ENCODE data around the gene AGBL4. TPM values are rescaled to one million over a fixed set of nuclear protein-coding genes. Genes with fewer than 3 reads are reported as not detected.

AGBL4 gene
- total RNA-seq, 2 donors from 2014 or later: not detected

- H3K27me3 Mint-ChIP-seq: no peaks in the 10 kb centered on the region
- no peak overlapping the region for H3K27ac Mint-ChIP-seq
- no peaks in the 10 kb centered on the region for H3K4me1 Mint-ChIP-seq
- H3K9me3 ChIP-seq (ENCODE audit: control insufficient read depth, low read length, poor library complexity, severe bottlenecking): no peaks in the 10 kb centered on the region
- DNase-seq: no peak
- no peak for ATAC-seq
- H3K36me3 Mint-ChIP-seq (ENCODE audit: low read depth): no peaks in the 10 kb centered on the region
- no peak overlapping the region for H3K4me3 Mint-ChIP-seq
Observed at GRCh38 chr1:49630156-49630555, 393.6 kb downstream of the AGBL4 start.

GRCh38 chr1:49627781-49628180, 396.0 kb downstream of the AGBL4 start:
- no peaks in the 10 kb centered on the region for H3K27me3 Mint-ChIP-seq
- ATAC-seq: no peak

GRCh38 chr1:49626472-49626871, 397.3 kb downstream of the AGBL4 start:
- no peak for ATAC-seq
- no peak for DNase-seq

More at GRCh38 chr1:49627781-49628180, 396.0 kb downstream of the AGBL4 start:
- Mint-ChIP-seq H3K27ac (no peak overlapping the region), H3K36me3 (ENCODE audit: low read depth) (no peaks in the 10 kb centered on the region), H3K4me3 (no peak overlapping the region), H3K4me1 (no peaks in the 10 kb centered on the region)
- H3K9me3 ChIP-seq (ENCODE audit: control insufficient read depth, low read length, poor library complexity, severe bottlenecking): no peaks in the 10 kb centered on the region
- DNase-seq: no peak

GRCh38 chr1:49622877-49623276, 400.9 kb downstream of the AGBL4 start:
- ATAC-seq: no peak
- Mint-ChIP-seq H3K4me3 (no peak overlapping the region), H3K4me1 (no peaks in the 10 kb centered on the region), H3K36me3 (ENCODE audit: low read depth) (no peaks in the 10 kb centered on the region), H3K27ac (no peak overlapping the region), H3K27me3 (no peaks in the 10 kb centered on the region)
- no peak for DNase-seq
- H3K9me3 ChIP-seq (ENCODE audit: control insufficient read depth, low read length, poor library complexity, severe bottlenecking): no peaks in the 10 kb centered on the region

More at GRCh38 chr1:49626472-49626871, 397.3 kb downstream of the AGBL4 start:
- H3K36me3 Mint-ChIP-seq (ENCODE audit: low read depth): no peaks in the 10 kb centered on the region
- no peak overlapping the region for H3K4me3 Mint-ChIP-seq
- no peaks in the 10 kb centered on the region for H3K9me3 ChIP-seq (ENCODE audit: control insufficient read depth, low read length, poor library complexity, severe bottlenecking)
- H3K4me1 Mint-ChIP-seq: no peaks in the 10 kb centered on the region
- no peaks in the 10 kb centered on the region for H3K27me3 Mint-ChIP-seq
- no peak overlapping the region for H3K27ac Mint-ChIP-seq

- ATAC-seq (no peak), DNase-seq (no peak)
- no peaks in the 10 kb centered on the region for H3K36me3 Mint-ChIP-seq (ENCODE audit: low read depth)
- no peaks in the 10 kb centered on the region for H3K9me3 ChIP-seq (ENCODE audit: control insufficient read depth, low read length, poor library complexity, severe bottlenecking)
- H3K4me1 Mint-ChIP-seq: no peaks in the 10 kb centered on the region
- no peaks in the 10 kb centered on the region for H3K27me3 Mint-ChIP-seq
- H3K27ac Mint-ChIP-seq: no peak overlapping the region
- H3K4me3 Mint-ChIP-seq: no peak overlapping the region
Observed at GRCh38 chr1:49606082-49606481, 417.7 kb downstream of the AGBL4 start.

- Mint-ChIP-seq H3K4me3 (no peak overlapping the region), H3K4me1 (no peaks in the 10 kb centered on the region), H3K27ac (no peak overlapping the region), H3K27me3 (no peaks in the 10 kb centered on the region), H3K36me3 (ENCODE audit: low read depth) (no peaks in the 10 kb centered on the region)
- DNase-seq: no peak
- no peaks in the 10 kb centered on the region for H3K9me3 ChIP-seq (ENCODE audit: control insufficient read depth, low read length, poor library complexity, severe bottlenecking)
- ATAC-seq: no peak
Observed at GRCh38 chr1:49597436-49597835, 426.3 kb downstream of the AGBL4 start.

- ATAC-seq (no peak), DNase-seq (no peak)
- H3K27me3 Mint-ChIP-seq: no peaks in the 10 kb centered on the region
- no peaks in the 10 kb centered on the region for H3K4me1 Mint-ChIP-seq
- no peak overlapping the region for H3K27ac Mint-ChIP-seq
- H3K36me3 Mint-ChIP-seq (ENCODE audit: low read depth): no peaks in the 10 kb centered on the region
- H3K9me3 ChIP-seq (ENCODE audit: control insufficient read depth, low read length, poor library complexity, severe bottlenecking): no peaks in the 10 kb centered on the region
- no peak overlapping the region for H3K4me3 Mint-ChIP-seq
Observed at GRCh38 chr1:49576327-49576901, 447.3 kb downstream of the AGBL4 start.

- Mint-ChIP-seq H3K36me3 (ENCODE audit: low read depth) (no peaks in the 10 kb centered on the region), H3K4me3 (no peak overlapping the region), H3K4me1 (no peaks in the 10 kb centered on the region), H3K27ac (no peak overlapping the region), H3K27me3 (no peaks in the 10 kb centered on the region)
- H3K9me3 ChIP-seq (ENCODE audit: control insufficient read depth, low read length, poor library complexity, severe bottlenecking): no peaks in the 10 kb centered on the region
- ATAC-seq (no peak), DNase-seq (no peak)
Observed at GRCh38 chr1:49556676-49557234, 467.0 kb downstream of the AGBL4 start.

- H3K36me3 Mint-ChIP-seq (ENCODE audit: low read depth): no peaks in the 10 kb centered on the region
- H3K4me1 Mint-ChIP-seq: no peaks in the 10 kb centered on the region
- no peaks in the 10 kb centered on the region for H3K27me3 Mint-ChIP-seq
- no peak for DNase-seq
- H3K9me3 ChIP-seq (ENCODE audit: control insufficient read depth, low read length, poor library complexity, severe bottlenecking): no peaks in the 10 kb centered on the region
- H3K27ac Mint-ChIP-seq: no peak overlapping the region
- no peak for ATAC-seq
- H3K4me3 Mint-ChIP-seq: no peak overlapping the region
Observed at GRCh38 chr1:49552101-49552500, 471.7 kb downstream of the AGBL4 start.

- no peaks in the 10 kb centered on the region for H3K36me3 Mint-ChIP-seq (ENCODE audit: low read depth)
- no peak overlapping the region for H3K27ac Mint-ChIP-seq
- no peaks in the 10 kb centered on the region for H3K4me1 Mint-ChIP-seq
- DNase-seq (no peak), ATAC-seq (no peak)
- no peaks in the 10 kb centered on the region for H3K9me3 ChIP-seq (ENCODE audit: control insufficient read depth, low read length, poor library complexity, severe bottlenecking)
- no peak overlapping the region for H3K4me3 Mint-ChIP-seq
- H3K27me3 Mint-ChIP-seq: no peaks in the 10 kb centered on the region
Observed at GRCh38 chr1:49544615-49545014, 479.1 kb downstream of the AGBL4 start.

GRCh38 chr1:49541096-49541752, 482.5 kb downstream of the AGBL4 start:
- Mint-ChIP-seq H3K4me1 (no peaks in the 10 kb centered on the region), H3K4me3 (no peak overlapping the region), H3K36me3 (ENCODE audit: low read depth) (no peaks in the 10 kb centered on the region), H3K27me3 (no peaks in the 10 kb centered on the region), H3K27ac (no peak overlapping the region)
- no peak for ATAC-seq
- H3K9me3 ChIP-seq (ENCODE audit: control insufficient read depth, low read length, poor library complexity, severe bottlenecking): no peaks in the 10 kb centered on the region
- DNase-seq: no peak

- Mint-ChIP-seq H3K4me1 (no peaks in the 10 kb centered on the region), H3K4me3 (no peak overlapping the region), H3K27ac (no peak overlapping the region), H3K27me3 (no peaks in the 10 kb centered on the region), H3K36me3 (ENCODE audit: low read depth) (no peaks in the 10 kb centered on the region)
- ATAC-seq: no peak
- no peaks in the 10 kb centered on the region for H3K9me3 ChIP-seq (ENCODE audit: control insufficient read depth, low read length, poor library complexity, severe bottlenecking)
- DNase-seq: no peak
Observed at GRCh38 chr1:49527606-49528305, 496.0 kb downstream of the AGBL4 start.

- Mint-ChIP-seq H3K36me3 (ENCODE audit: low read depth) (no peaks in the 10 kb centered on the region), H3K4me3 (no peak overlapping the region), H3K27ac (no peak overlapping the region), H3K27me3 (no peaks in the 10 kb centered on the region), H3K4me1 (no peaks in the 10 kb centered on the region)
- DNase-seq (no peak), ATAC-seq (no peak)
- H3K9me3 ChIP-seq (ENCODE audit: control insufficient read depth, low read length, poor library complexity, severe bottlenecking): no peaks in the 10 kb centered on the region
Observed at GRCh38 chr1:49526672-49527071, 497.1 kb downstream of the AGBL4 start.
